Cardiac fibroblast (primary cell): Measurements from ENCODE around the gene COL4A2.

ENCODE experiments used
- DNase-seq, 2 donors: peaks; one replicate each; pipeline versions ENCODE4 v3.0.0 to v3.0.0-alpha.2; 2010; ENCODE audit warnings: low read depth in 2 of 2
- H3K4me3 ChIP-seq, 2 donors: replicated peaks in 1 of 2; 1 replicate in 1 of 2; 2 replicates in 1 of 2; pipeline ENCODE4 v1.5.1; 2011; ENCODE audit warnings: low read depth in 2 of 2, low read length in 2 of 2, mild to moderate bottlenecking in 2 of 2, moderate library complexity in 1 of 2
- TF ChIP-seq, protein P1 (sequence below): IDR thresholded peaks from one replicate; pipeline ENCODE4 v1.5.1; 2011; ENCODE audit warnings: low read depth, mild to moderate bottlenecking, low read length, inconsistent platforms

The COL4A2 gene

GRCh38 chr13:110342474-110342873 lies 35.4 kb downstream of the COL4A2 start:
- TF ChIP-seq, protein P1, sequence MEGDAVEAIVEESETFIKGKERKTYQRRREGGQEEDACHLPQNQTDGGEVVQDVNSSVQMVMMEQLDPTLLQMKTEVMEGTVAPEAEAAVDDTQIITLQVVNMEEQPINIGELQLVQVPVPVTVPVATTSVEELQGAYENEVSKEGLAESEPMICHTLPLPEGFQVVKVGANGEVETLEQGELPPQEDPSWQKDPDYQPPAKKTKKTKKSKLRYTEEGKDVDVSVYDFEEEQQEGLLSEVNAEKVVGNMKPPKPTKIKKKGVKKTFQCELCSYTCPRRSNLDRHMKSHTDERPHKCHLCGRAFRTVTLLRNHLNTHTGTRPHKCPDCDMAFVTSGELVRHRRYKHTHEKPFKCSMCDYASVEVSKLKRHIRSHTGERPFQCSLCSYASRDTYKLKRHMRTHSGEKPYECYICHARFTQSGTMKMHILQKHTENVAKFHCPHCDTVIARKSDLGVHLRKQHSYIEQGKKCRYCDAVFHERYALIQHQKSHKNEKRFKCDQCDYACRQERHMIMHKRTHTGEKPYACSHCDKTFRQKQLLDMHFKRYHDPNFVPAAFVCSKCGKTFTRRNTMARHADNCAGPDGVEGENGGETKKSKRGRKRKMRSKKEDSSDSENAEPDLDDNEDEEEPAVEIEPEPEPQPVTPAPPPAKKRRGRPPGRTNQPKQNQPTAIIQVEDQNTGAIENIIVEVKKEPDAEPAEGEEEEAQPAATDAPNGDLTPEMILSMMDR: no peak
- no peak for DNase-seq
- no peak overlapping the region for H3K4me3 ChIP-seq

DNA sequence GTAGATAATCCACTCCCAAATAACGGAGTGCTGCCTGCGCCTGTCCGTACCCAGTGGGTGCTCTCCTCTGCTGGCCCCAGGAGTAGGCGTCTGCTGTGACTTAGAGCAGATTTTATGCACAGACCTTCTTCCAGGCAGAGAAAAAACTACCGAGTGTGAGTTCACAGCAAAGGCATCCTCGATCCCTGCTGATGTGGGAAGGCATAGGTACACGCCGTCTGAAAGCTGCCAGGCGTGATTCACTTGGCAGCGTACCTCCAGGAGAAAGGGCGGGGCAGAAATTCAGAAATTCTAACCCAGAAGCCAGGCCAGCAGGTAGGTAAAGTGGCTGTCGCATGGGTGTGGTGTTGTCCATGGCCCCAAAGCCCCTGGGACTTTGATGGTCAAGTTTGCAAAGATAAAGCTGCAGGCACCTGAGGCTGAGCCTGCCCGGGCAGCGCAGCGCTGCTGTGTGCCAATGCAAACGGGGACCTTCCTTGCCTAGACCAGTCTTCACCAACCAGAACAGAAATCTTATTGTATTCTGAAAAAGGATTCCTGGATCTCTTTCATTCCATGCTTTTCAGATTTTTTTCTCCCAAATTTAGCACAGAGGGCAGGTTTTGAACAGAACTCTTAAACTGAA lies 36.3 kb downstream of the COL4A2 start:
- DNase-seq: no peak
- no peak overlapping the region for H3K4me3 ChIP-seq
- TF ChIP-seq, protein P1: no peak

DNA sequence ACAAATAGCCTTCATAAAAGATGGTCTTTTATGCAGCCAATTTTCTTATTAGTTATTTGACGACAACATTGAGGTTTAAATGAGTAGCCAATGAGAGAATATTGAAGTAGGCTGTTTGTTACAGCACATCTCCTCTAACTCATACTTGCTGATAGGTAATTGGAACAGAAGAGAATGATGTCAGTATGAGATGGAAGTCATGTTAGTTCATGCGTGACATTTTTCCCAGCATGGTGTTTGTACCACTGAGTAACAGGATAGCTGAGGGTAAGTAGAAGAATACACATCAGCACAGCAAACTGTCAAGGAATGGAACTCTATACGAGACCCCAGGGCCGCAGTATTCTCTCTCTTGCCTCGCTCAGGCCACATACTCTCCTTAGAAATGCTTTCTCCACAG lies 37.2 kb downstream of the COL4A2 start:
- TF ChIP-seq, protein P1: no peak

GRCh38 chr13:110345266-110345665 lies 38.2 kb downstream of the COL4A2 start:
- no peak overlapping the region for H3K4me3 ChIP-seq
- TF ChIP-seq, protein P1: no peak
- DNase-seq: no peak

More for the DNA sequence above, 37.2 kb downstream of the COL4A2 start:
- DNase-seq: no peak
- H3K4me3 ChIP-seq: no peak overlapping the region

GRCh38 chr13:110345701-110346100 lies 38.6 kb downstream of the COL4A2 start:
- H3K4me3 ChIP-seq: no peak overlapping the region
- no peak for DNase-seq
- TF ChIP-seq, protein P1: no peak

GRCh38 chr13:110346661-110347067 lies 39.6 kb downstream of the COL4A2 start:
- no peak overlapping the region for H3K4me3 ChIP-seq
- TF ChIP-seq, protein P1: no peak
- DNase-seq: peak in 1 of 2 donors; percentile 51

GRCh38 chr13:110347088-110347487 lies 40.0 kb downstream of the COL4A2 start:
- no peak overlapping the region for H3K4me3 ChIP-seq
- TF ChIP-seq, protein P1: no peak
- DNase-seq: no peak
